Activated CD8-positive, alpha-beta memory T cell treated with anti-CD3 and anti-CD28 coated beads for 36 hours (primary cell): ENCODE measurements around the gene DPP4. TPM values are rescaled to one million over a fixed set of nuclear protein-coding genes. Genes with fewer than 3 reads are reported as not detected.

ENCODE experiments used
- CTCF ChIA-PET: fragments of 350-600 bp; sonication (Branson Sonifier 250); formaldehyde crosslinking; loops from one replicate; lab custom pipeline; 2021; ENCODE audit warnings: antibody characterized with exemption; lab: Charles Lee
- POLR2A ChIA-PET: fragments of 350-600 bp; sonication (Branson Sonifier 250); formaldehyde crosslinking; loops from one replicate; lab custom pipeline; 2021; ENCODE audit warnings: antibody characterized with exemption; lab: Charles Lee
- total RNA-seq, 2 experiments: library from RNA; stranded (reverse); gene quantifications; one replicate each; pipeline ENCODE4 v1.2.3, GENCODE V29; 2021

DPP4 gene
- total RNA-seq, 2 experiments from 2014 or later: 24.3 to 25.2 TPM

GRCh38 chr2:161947406-161947805 is 126.6 kb downstream of the DPP4 start:
- ChIA-PET CTCF (interaction anchor here (0.6 to 3.0 kb wide), 4 partner anchors 84 to 641 kb away, joined by 3 to 8 read pairs (median 3); no protein-coding TSS in a partner anchor), POLR2A (no interaction called here)

GRCh38 chr2:161946489-161947107 is 127.4 kb downstream of the DPP4 start:
- CTCF ChIA-PET: interaction anchor here (0.6 to 3.0 kb wide), 4 partner anchors 83 to 640 kb away, joined by 3 to 8 read pairs (median 3); no protein-coding TSS in a partner anchor

GRCh38 chr2:161943011-161943410 is 131.0 kb downstream of the DPP4 start:
- CTCF ChIA-PET: no interaction called here
- POLR2A ChIA-PET: no interaction called here

More at GRCh38 chr2:161946489-161947107, 127.4 kb downstream of the DPP4 start:
- POLR2A ChIA-PET: no interaction called here

Other genes with a start within 250 kb of the DPP4 start
- not detected for gene GCG, start 78.0 kb upstream of the DPP4 start, total RNA-seq
- not detected for gene FAP, start 169.2 kb upstream of the DPP4 start, total RNA-seq
- gene IFIH1, start 244.5 kb upstream of the DPP4 start, total RNA-seq: 10 to 100 TPM; 15.8 TPM